Right lobe of liver (tissue), 6 donors: ENCODE measurements around the gene CERS6. TPM values are rescaled to one million over a fixed set of nuclear protein-coding genes. Genes with fewer than 3 reads are reported as not detected.

Experiments used
- ATAC-seq, 4 donors: fragments of 200-7000 bp; cut with Tn5 transposase; one replicate each; pipeline ENCODE4 v1.9.1; 2020; ENCODE audit warnings: mild to moderate bottlenecking in 4 of 4, moderate library complexity in 4 of 4
- DNase-seq, 3 donors: peaks; one replicate each; pipeline ENCODE4 v3.0.0-alpha.2; 2020
- H3K27ac ChIP-seq, 3 donors: fragments of 200-600 bp; one replicate each; pipeline ENCODE4 v1.8.0; 2022
- H3K27me3 ChIP-seq, 2 donors: fragments of 200-600 bp; one replicate each; pipeline ENCODE4 v1.8.0; 2022
- H3K36me3 ChIP-seq, 4 donors: fragments of 200-600 bp; sonication (generic) in 1 of 4; one replicate each; pipeline versions ENCODE4 v1.5.1 to v1.8.0; 2017 to 2022; ENCODE audit warnings: control low read depth in 1 of 4
- H3K4me1 ChIP-seq, 4 donors: fragments of 200-600 bp; sonication (generic) in 1 of 4; one replicate each; pipeline versions ENCODE4 v1.5.1 to v1.8.0; 2017 to 2022; ENCODE audit warnings: control low read depth in 1 of 4
- H3K4me3 ChIP-seq, 3 donors: fragments of 200-600 bp; one replicate each; pipeline ENCODE4 v1.8.0; 2022
- H3K9me3 ChIP-seq, 4 donors: fragments of 200-600 bp; sonication (generic) in 1 of 4; one replicate each; pipeline versions ENCODE4 v1.5.1 to v1.8.0; 2017 to 2022; ENCODE audit warnings: control low read depth in 1 of 4
- CTCF ChIP-seq, 4 donors: fragments of 200-600 bp in 3 of 4; fragments of 450-650 bp in 1 of 4; IDR thresholded peaks; one replicate each; pipeline versions ENCODE4 v1.5.1 to v1.8.0; 2016 to 2022; ENCODE audit warnings: antibody characterized with exemption in 4 of 4, mild to moderate bottlenecking in 2 of 4
- POLR2A ChIP-seq: fragments of 450-650 bp; IDR thresholded peaks from one replicate; pipeline ENCODE4 v1.6.1; 2017; ENCODE audit warnings: antibody characterized with exemption, mild to moderate bottlenecking
- WGBS: methylation state at CpG from one replicate; pipeline ENCODE4 v1.1.6; 2018; ENCODE audit warnings: low coverage, low lambda C conversion rate; ENCODE audit not compliant: insufficient coverage; ENCODE audit errors: missing lambda C conversion rate; 5-methylcytosine and 5-hydroxymethylcytosine counted together
- intact Hi-C, 2 donors: fragments of 100-400 bp; cut with DNase I; formaldehyde crosslinking; loops; one replicate each; pipeline versions ENCODE4 v1.11.2 to v1.14.1; 2022
- total RNA-seq, 6 experiments: library from RNA; depleted of rRNA in 2 of 6; stranded (reverse); fragments of >200 nt in 2 of 6; fragmentation: NEBNext Ultra II Directional in 3 of 6; extraction: Animal tissue kit (Norgen Biotek cat#: 25700) in 3 of 6; gene quantifications; one replicate each; pipeline versions ENCODE4 v1.1.0 to v1.2.4, GENCODE V29; 2016 to 2023
- donor health status: DM: no; HTN: yes; CAD: no.
- donor health status: DM: no; HTN: no; CAD: no.
- donor health status: DM: no; HTN: no; CAD: no.
- donor health status: DM: no; HTN: yes; CAD: no.
- donor health status: DM: no; HTN: yes; CAD: no.

CERS6 gene
- total RNA-seq, 6 experiments from 2014 or later, result 10.4 to 30.1 (median 15.6) TPM

GRCh38 chr2:168645696-168646338 lies 189.7 kb downstream of the CERS6 start:
- no peak overlapping the region for H3K4me3 ChIP-seq
- no peaks in the 10 kb centered on the region for H3K36me3 ChIP-seq
- no peaks in the 10 kb centered on the region for H3K4me1 ChIP-seq
- TF ChIP-seq POLR2A (no peak), CTCF (IDR thresholded peaks at IDR 0.05) (no peak)
- no peak for DNase-seq
- no peak overlapping the region for H3K27ac ChIP-seq
- no peaks in the 10 kb centered on the region for H3K9me3 ChIP-seq
- no peaks in the 10 kb centered on the region for H3K27me3 ChIP-seq
- intact Hi-C loops, result no loop called here
- no peak for ATAC-seq
- WGBS, result 88% methylated on average over 2 of the region's 2 CpGs

GRCh38 chr2:168649105-168649504 lies 193.0 kb downstream of the CERS6 start:
- intact Hi-C loops, result no loop called here
- no peaks in the 10 kb centered on the region for H3K36me3 ChIP-seq

GRCh38 chr2:168649562-168649961 lies 193.5 kb downstream of the CERS6 start:
- no peaks in the 10 kb centered on the region for H3K36me3 ChIP-seq
- H3K27me3 ChIP-seq, result no peaks in the 10 kb centered on the region
- 72% methylated on average over 2 of the region's 2 CpGs for WGBS
- H3K4me1 ChIP-seq, result peaks cover 0 to 12% (median 5%) of the 10 kb centered on the region in 4 donors
- DNase-seq, result no peak
- TF ChIP-seq CTCF (IDR thresholded peaks at IDR 0.05) (no peak), POLR2A (no peak)
- no peak overlapping the region for H3K27ac ChIP-seq
- H3K9me3 ChIP-seq, result no peaks in the 10 kb centered on the region
- no peak overlapping the region for H3K4me3 ChIP-seq
- intact Hi-C loops, result no loop called here
- ATAC-seq, result no peak

More at GRCh38 chr2:168649105-168649504, 193.0 kb downstream of the CERS6 start:
- 45% methylated on average over 5 of the region's 5 CpGs for WGBS
- ATAC-seq, result no peak
- H3K4me3 ChIP-seq, result no peak overlapping the region
- H3K9me3 ChIP-seq, result no peaks in the 10 kb centered on the region
- no peak for TF ChIP-seq CTCF (IDR thresholded peaks at IDR 0.05)
- no peak for TF ChIP-seq POLR2A
- H3K27ac ChIP-seq, result no peak overlapping the region
- H3K4me1 ChIP-seq, result peaks cover 0 to 12% (median 5%) of the 10 kb centered on the region in 4 donors
- H3K27me3 ChIP-seq, result no peaks in the 10 kb centered on the region
- DNase-seq, result no peak

- H3K27ac ChIP-seq, result no peak overlapping the region
- TF ChIP-seq POLR2A (no peak), CTCF (IDR thresholded peaks at IDR 0.05) (no peak)
- WGBS, result 89% methylated on average over 1 of the region's 1 CpG
- intact Hi-C loops, result no loop called here
- peaks cover 0 to 12% (median 5%) of the 10 kb centered on the region in 4 donors for H3K4me1 ChIP-seq
- no peaks in the 10 kb centered on the region for H3K9me3 ChIP-seq
- H3K4me3 ChIP-seq, result no peak overlapping the region
- H3K36me3 ChIP-seq, result no peaks in the 10 kb centered on the region
- H3K27me3 ChIP-seq, result no peaks in the 10 kb centered on the region
- no peak for DNase-seq
- ATAC-seq, result no peak
Observed at GRCh38 chr2:168650139-168650538, 194.1 kb downstream of the CERS6 start.

GRCh38 chr2:168650781-168651180 lies 194.7 kb downstream of the CERS6 start:
- H3K9me3 ChIP-seq, result no peaks in the 10 kb centered on the region
- DNase-seq (no peak), ATAC-seq (no peak)
- H3K4me1 ChIP-seq, result peaks cover 0 to 12% (median 5%) of the 10 kb centered on the region in 4 donors
- no peak overlapping the region for H3K27ac ChIP-seq
- intact Hi-C loops, result no loop called here
- H3K27me3 ChIP-seq, result no peaks in the 10 kb centered on the region
- no peaks in the 10 kb centered on the region for H3K36me3 ChIP-seq
- H3K4me3 ChIP-seq, result no peak overlapping the region
- TF ChIP-seq CTCF (IDR thresholded peaks at IDR 0.05), result no peak
- TF ChIP-seq POLR2A, result no peak
